ENCODE data around the gene CELA1. TPM values are rescaled to one million over a fixed set of nuclear protein-coding genes. Genes with fewer than 3 reads are reported as not detected.

CELA1 gene
- polyA plus RNA-seq, 1 of the 3 experiments (the other 2 are of a cell fraction), result 0.05 TPM

DNA sequence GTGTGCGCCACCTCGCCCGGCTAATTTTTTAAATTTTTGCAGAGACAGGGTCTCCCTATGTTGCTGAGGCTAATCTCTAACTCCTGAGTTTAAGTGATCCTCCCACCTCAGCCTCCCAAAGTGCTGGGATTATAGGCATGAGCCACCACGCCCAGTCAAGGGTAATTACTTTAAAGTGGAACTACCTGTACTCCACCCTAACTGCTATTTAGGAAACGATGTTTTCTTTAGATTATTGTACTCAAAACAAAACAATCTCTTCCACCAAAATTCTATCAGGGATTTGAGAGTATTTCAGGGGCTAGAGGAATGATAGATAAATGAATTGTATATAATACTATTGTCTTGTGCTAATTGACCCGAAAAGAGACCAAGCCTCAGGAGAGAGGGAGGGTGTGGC, 12.9 kb downstream of the CELA1 start:
- H3K9ac ChIP-seq, result no peak overlapping the region
- H3K79me2 ChIP-seq (ENCODE audit: insufficient read depth), result no peaks in the 10 kb centered on the region
- POLR2A ChIA-PET, result interaction anchor here (0.7 kb wide), 1 partner anchor 16 kb away, joined by 4 read pairs; no protein-coding TSS in a partner anchor
- H3K4me3 ChIP-seq (ENCODE audit: low read depth in 2 of 2, low read length in 1 of 2), result no peak overlapping the region
- H3K4me2 ChIP-seq, result no peak overlapping the region
- no peak overlapping the region for H2AFZ ChIP-seq (ENCODE audit: low read depth)
- 74% methylated on average over 6 of the region's 6 CpGs for WGBS (ENCODE audit: low lambda C conversion rate)
- no peaks in the 10 kb centered on the region for H3K27me3 ChIP-seq (ENCODE audit: insufficient read depth)
- CTCF ChIA-PET, result interaction anchor here (4.1 kb wide), 1 partner anchor 8 kb away, joined by 26 read pairs; no protein-coding TSS in a partner anchor
- H3K27ac ChIP-seq (ENCODE audit: low read depth in 2 of 2, low read length in 1 of 2), result no peak overlapping the region
- no peaks in the 10 kb centered on the region for H3F3A ChIP-seq (replicated peaks; ENCODE audit: insufficient read depth)
- TF ChIP-seq SIN3A (IDR thresholded peaks at IDR 0.05; ENCODE audit: borderline replicate concordance, low read depth, low read length) (no peak), RFX5 (IDR thresholded peaks at IDR 0.05; ENCODE audit: low read length) (no peak), ELF1 (IDR thresholded peaks at IDR 0.05) (no peak)
- no peaks in the 10 kb centered on the region for H4K20me1 ChIP-seq (ENCODE audit: insufficient read depth)
- H3K9me2 ChIP-seq, result no peaks in the 10 kb centered on the region
- no peak for DNase-seq
- H3K36me3 ChIP-seq (replicated peaks in 1 of 2; ENCODE audit: control insufficient read depth in 1 of 2, insufficient read depth in 2 of 2, low read length in 1 of 2), result no peaks in the 10 kb centered on the region
- H3K9me3 ChIP-seq, result no peaks in the 10 kb centered on the region
- no peaks in the 10 kb centered on the region for H3K4me1 ChIP-seq (ENCODE audit: control insufficient read depth in 1 of 2, insufficient read depth in 2 of 2, low read depth in 1 of 2, low read length in 1 of 2)

DNA sequence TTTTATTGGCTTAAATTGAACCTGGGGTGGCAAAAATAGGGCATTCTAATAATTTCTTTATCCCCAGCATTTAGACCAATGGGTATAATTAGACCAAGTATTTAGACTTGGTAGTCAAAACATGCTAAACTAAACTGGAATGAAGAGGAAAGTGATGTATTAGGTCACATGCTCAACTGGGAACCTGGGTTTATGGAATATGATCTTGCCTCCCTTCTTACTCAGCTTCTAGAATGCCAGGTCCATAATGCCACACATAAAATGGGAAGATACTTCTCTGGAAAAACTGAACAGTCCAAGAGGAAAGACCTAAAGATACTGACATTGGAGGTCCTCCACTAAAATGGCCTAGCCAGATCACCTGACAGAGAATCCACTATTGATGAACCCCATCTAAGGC, 16.3 kb downstream of the CELA1 start:
- no peaks in the 10 kb centered on the region for H3K9me2 ChIP-seq
- H3K27me3 ChIP-seq (ENCODE audit: insufficient read depth), result no peaks in the 10 kb centered on the region
- no peak overlapping the region for H3K9ac ChIP-seq
- no peak overlapping the region for H3K4me2 ChIP-seq
- H3K27ac ChIP-seq (ENCODE audit: low read depth in 2 of 2, low read length in 1 of 2), result no peak overlapping the region
- H3K9me3 ChIP-seq, result no peaks in the 10 kb centered on the region
- no peaks in the 10 kb centered on the region for H3K79me2 ChIP-seq (ENCODE audit: insufficient read depth)
- ChIA-PET CTCF (interaction anchor here (2.3 to 4.1 kb wide), 2 partner anchors 11 to 60 kb away, joined by 8 to 26 read pairs; partner anchors contain the start of gene SMAGP), POLR2A (no interaction called here)
- TF ChIP-seq MEF2A (IDR thresholded peaks at IDR 0.05; ENCODE audit: borderline replicate concordance, low read depth), result no peak
- TF ChIP-seq, protein P1, sequence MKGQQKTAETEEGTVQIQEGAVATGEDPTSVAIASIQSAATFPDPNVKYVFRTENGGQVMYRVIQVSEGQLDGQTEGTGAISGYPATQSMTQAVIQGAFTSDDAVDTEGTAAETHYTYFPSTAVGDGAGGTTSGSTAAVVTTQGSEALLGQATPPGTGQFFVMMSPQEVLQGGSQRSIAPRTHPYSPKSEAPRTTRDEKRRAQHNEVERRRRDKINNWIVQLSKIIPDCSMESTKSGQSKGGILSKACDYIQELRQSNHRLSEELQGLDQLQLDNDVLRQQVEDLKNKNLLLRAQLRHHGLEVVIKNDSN (IDR thresholded peaks at IDR 0.05; ENCODE audit: borderline replicate concordance, low read depth), result 0 out of 2 replicates have a peak, but pooled peaks have one; percentile 6
- no peak for TF ChIP-seq TAF1 (IDR thresholded peaks at IDR 0.05; ENCODE audit: borderline replicate concordance, low read depth, low read length)
- no peak for TF ChIP-seq TCF12 (IDR thresholded peaks at IDR 0.05)
- no peaks in the 10 kb centered on the region for H4K20me1 ChIP-seq (ENCODE audit: insufficient read depth)
- DNase-seq, result no peak
- H3K4me1 ChIP-seq (ENCODE audit: control insufficient read depth in 1 of 2, insufficient read depth in 2 of 2, low read depth in 1 of 2, low read length in 1 of 2), result no peaks in the 10 kb centered on the region
- no peaks in the 10 kb centered on the region for H3K36me3 ChIP-seq (replicated peaks in 1 of 2; ENCODE audit: control insufficient read depth in 1 of 2, insufficient read depth in 2 of 2, low read length in 1 of 2)
- H3F3A ChIP-seq (replicated peaks; ENCODE audit: insufficient read depth), result no peaks in the 10 kb centered on the region
- H3K4me3 ChIP-seq (ENCODE audit: low read depth in 2 of 2, low read length in 1 of 2), result no peak overlapping the region
- peak overlapping the region; percentile 59; the same call in 1 of the 2 replicates for H2AFZ ChIP-seq (ENCODE audit: low read depth)

DNA sequence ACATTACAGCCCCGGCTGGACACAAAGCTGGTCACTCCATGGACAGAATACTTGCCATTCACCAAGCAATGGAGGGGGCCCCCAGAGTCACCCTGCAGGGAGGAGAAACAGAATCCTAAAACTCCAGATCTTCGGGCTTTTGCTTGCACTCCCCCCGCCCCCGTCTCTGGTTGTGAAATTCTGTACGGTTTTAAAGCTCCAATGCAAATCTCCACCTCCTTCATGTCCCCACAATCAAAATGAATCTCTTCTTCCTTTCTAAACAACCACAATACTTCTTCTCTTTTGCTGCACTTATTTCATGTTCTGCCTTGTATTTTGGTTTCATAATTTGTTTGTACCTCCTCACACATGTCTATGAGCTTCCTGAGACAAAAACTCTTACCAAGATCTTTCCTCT, 16.7 kb downstream of the CELA1 start:
- no peaks in the 10 kb centered on the region for H3K9me2 ChIP-seq
- CTCF ChIA-PET, result interaction anchor here (4.1 kb wide), 1 partner anchor 11 kb away, joined by 26 read pairs; no protein-coding TSS in a partner anchor
- TF ChIP-seq, protein P2, sequence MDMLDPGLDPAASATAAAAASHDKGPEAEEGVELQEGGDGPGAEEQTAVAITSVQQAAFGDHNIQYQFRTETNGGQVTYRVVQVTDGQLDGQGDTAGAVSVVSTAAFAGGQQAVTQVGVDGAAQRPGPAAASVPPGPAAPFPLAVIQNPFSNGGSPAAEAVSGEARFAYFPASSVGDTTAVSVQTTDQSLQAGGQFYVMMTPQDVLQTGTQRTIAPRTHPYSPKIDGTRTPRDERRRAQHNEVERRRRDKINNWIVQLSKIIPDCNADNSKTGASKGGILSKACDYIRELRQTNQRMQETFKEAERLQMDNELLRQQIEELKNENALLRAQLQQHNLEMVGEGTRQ (IDR thresholded peaks at IDR 0.05; ENCODE audit: borderline replicate concordance, low read depth, low read length), result no peak
- TF ChIP-seq RXRA (IDR thresholded peaks at IDR 0.05; ENCODE audit: borderline replicate concordance, low read depth) (no peak), TEAD4 (IDR thresholded peaks at IDR 0.05; ENCODE audit: borderline replicate concordance, insufficient read depth) (no peak), FOXM1 (IDR thresholded peaks at IDR 0.05; ENCODE audit: low read depth) (no peak), JUND (IDR thresholded peaks at IDR 0.05) (no peak), GATA2 (CRISPR knock-in tag; IDR thresholded peaks at IDR 0.05) (no peak)
- TF ChIP-seq, protein P3, sequence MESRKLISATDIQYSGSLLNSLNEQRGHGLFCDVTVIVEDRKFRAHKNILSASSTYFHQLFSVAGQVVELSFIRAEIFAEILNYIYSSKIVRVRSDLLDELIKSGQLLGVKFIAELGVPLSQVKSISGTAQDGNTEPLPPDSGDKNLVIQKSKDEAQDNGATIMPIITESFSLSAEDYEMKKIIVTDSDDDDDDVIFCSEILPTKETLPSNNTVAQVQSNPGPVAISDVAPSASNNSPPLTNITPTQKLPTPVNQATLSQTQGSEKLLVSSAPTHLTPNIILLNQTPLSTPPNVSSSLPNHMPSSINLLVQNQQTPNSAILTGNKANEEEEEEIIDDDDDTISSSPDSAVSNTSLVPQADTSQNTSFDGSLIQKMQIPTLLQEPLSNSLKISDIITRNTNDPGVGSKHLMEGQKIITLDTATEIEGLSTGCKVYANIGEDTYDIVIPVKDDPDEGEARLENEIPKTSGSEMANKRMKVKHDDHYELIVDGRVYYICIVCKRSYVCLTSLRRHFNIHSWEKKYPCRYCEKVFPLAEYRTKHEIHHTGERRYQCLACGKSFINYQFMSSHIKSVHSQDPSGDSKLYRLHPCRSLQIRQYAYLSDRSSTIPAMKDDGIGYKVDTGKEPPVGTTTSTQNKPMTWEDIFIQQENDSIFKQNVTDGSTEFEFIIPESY (IDR thresholded peaks at IDR 0.05; ENCODE audit: borderline replicate concordance, low read depth), result no peak
- TF ChIP-seq, protein P4, sequence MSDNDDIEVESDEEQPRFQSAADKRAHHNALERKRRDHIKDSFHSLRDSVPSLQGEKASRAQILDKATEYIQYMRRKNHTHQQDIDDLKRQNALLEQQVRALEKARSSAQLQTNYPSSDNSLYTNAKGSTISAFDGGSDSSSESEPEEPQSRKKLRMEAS (IDR thresholded peaks at IDR 0.05; ENCODE audit: low read depth), result no peak
- TF ChIP-seq, protein P1 (IDR thresholded peaks at IDR 0.05; ENCODE audit: borderline replicate concordance, low read depth), result no peak
- no peak for DNase-seq
- H3K4me2 ChIP-seq, result no peak overlapping the region
- H3K36me3 ChIP-seq (replicated peaks in 1 of 2; ENCODE audit: control insufficient read depth in 1 of 2, insufficient read depth in 2 of 2, low read length in 1 of 2), result no peaks in the 10 kb centered on the region
- H4K20me1 ChIP-seq (ENCODE audit: insufficient read depth), result no peaks in the 10 kb centered on the region
- 94% methylated on average over 5 of the region's 5 CpGs for WGBS (ENCODE audit: low lambda C conversion rate)
- H3K27me3 ChIP-seq (ENCODE audit: insufficient read depth), result no peaks in the 10 kb centered on the region
- H2AFZ ChIP-seq (ENCODE audit: low read depth), result peak overlapping the region; percentile 59; the same call in 1 of the 2 replicates
- no peak overlapping the region for H3K9ac ChIP-seq
- H3K4me3 ChIP-seq (ENCODE audit: low read depth in 2 of 2, low read length in 1 of 2), result no peak overlapping the region
- no peaks in the 10 kb centered on the region for H3K9me3 ChIP-seq
- no peaks in the 10 kb centered on the region for H3K4me1 ChIP-seq (ENCODE audit: control insufficient read depth in 1 of 2, insufficient read depth in 2 of 2, low read depth in 1 of 2, low read length in 1 of 2)
- POLR2A ChIA-PET, result no interaction called here
- no peaks in the 10 kb centered on the region for H3K79me2 ChIP-seq (ENCODE audit: insufficient read depth)
- H3K27ac ChIP-seq (ENCODE audit: low read depth in 2 of 2, low read length in 1 of 2), result no peak overlapping the region
- no peaks in the 10 kb centered on the region for H3F3A ChIP-seq (replicated peaks; ENCODE audit: insufficient read depth)

Data from SK-N-SH (cell line).